ENCODE results near the gene CDH4.

The CDH4 gene

GRCh38 chr20:61662226-61662967 lies 410.3 kb downstream of the CDH4 start:
- no peak for FAIRE-seq

- FAIRE-seq = no peak
These were observed 410.9 kb downstream of the CDH4 start for GRCh38 chr20:61662968-61663331.

GRCh38 chr20:61663521-61664425 lies 411.7 kb downstream of the CDH4 start:
- no peak for FAIRE-seq

- no peak for FAIRE-seq
These were observed 412.7 kb downstream of the CDH4 start for GRCh38 chr20:61664556-61665320.

GRCh38 chr20:61665528-61666470 lies 413.7 kb downstream of the CDH4 start:
- FAIRE-seq = no peak

GRCh38 chr20:61666471-61666832 lies 414.4 kb downstream of the CDH4 start:
- no peak for FAIRE-seq

- FAIRE-seq = no peak
These were observed 415.2 kb downstream of the CDH4 start for GRCh38 chr20:61667056-61667792.

GRCh38 chr20:61668065-61668650 lies 416.1 kb downstream of the CDH4 start:
- FAIRE-seq = no peak

- FAIRE-seq = no peak
These were observed 416.9 kb downstream of the CDH4 start for GRCh38 chr20:61668771-61669503.

GRCh38 chr20:61670274-61670673 lies 418.2 kb downstream of the CDH4 start:
- FAIRE-seq = no peak

- no peak for FAIRE-seq
These were observed 419.5 kb downstream of the CDH4 start for GRCh38 chr20:61671559-61671958.

- FAIRE-seq = no peak
These were observed 421.2 kb downstream of the CDH4 start for GRCh38 chr20:61673152-61673847.

- no peak for FAIRE-seq
These were observed 422.1 kb downstream of the CDH4 start for GRCh38 chr20:61674121-61674520.

GRCh38 chr20:61674688-61675087 lies 422.6 kb downstream of the CDH4 start:
- no peak for FAIRE-seq

GRCh38 chr20:61677928-61678327 lies 425.9 kb downstream of the CDH4 start:
- FAIRE-seq = no peak

- FAIRE-seq = no peak
These were observed 426.4 kb downstream of the CDH4 start for GRCh38 chr20:61678437-61678836.

GRCh38 chr20:61679473-61679872 lies 427.4 kb downstream of the CDH4 start:
- FAIRE-seq = no peak

- no peak for FAIRE-seq
These were observed 428.0 kb downstream of the CDH4 start for GRCh38 chr20:61680096-61680495.

- no peak for FAIRE-seq
These were observed 430.3 kb downstream of the CDH4 start for GRCh38 chr20:61682114-61682995.

All from A204.1 (cell line).